GM12891 (cell line): Measurements from ENCODE around the gene LUM.

Source experiments
- DNase-seq: peaks from one replicate; pipeline ENCODE4 v3.0.0; 2011; ENCODE audit warnings: low spot score; ENCODE audit not compliant: insufficient read length
- FAIRE-seq: peaks from 2 replicates; lab custom pipeline; 2011; peaks lifted over from hg19 to GRCh38; lab: Jason Lieb, UNC
- PAX5 ChIP-seq: IDR thresholded peaks from 2 replicates; pipeline ENCODE4 v1.6.1; 2011; ENCODE audit warnings: low read length, moderate library complexity, mild to moderate bottlenecking; ENCODE audit not compliant: insufficient read depth, severe bottlenecking
- POLR2A ChIP-seq: IDR thresholded peaks from 2 replicates; pipeline ENCODE4 v1.6.1; 2011; ENCODE audit warnings: low read depth, low read length, control low read depth
- POLR2AphosphoS5 ChIP-seq: IDR thresholded peaks from 2 replicates; pipeline ENCODE4 v1.6.1; 2011; ENCODE audit warnings: low read depth, low read length, control low read depth
- POU2F2 ChIP-seq: IDR thresholded peaks from 2 replicates; pipeline ENCODE4 v1.6.1; 2011; ENCODE audit warnings: low read depth, mild to moderate bottlenecking, control low read depth, low read length, moderate library complexity
- SPI1 ChIP-seq: IDR thresholded peaks from 2 replicates; pipeline ENCODE4 v1.6.1; 2011; ENCODE audit warnings: low read depth, low read length, control low read depth
- TAF1 ChIP-seq: IDR thresholded peaks from 2 replicates; pipeline ENCODE4 v1.6.1; 2011; ENCODE audit warnings: low read depth, low read length, control low read depth

The LUM gene

GRCh38 chr12:91080041-91080440 lies 31.3 kb downstream of the LUM start:
- DNase-seq (no peak), FAIRE-seq (no peak)
- no peak for TF ChIP-seq PAX5
- TF ChIP-seq TAF1 = no peak
- no peak for TF ChIP-seq SPI1
- TF ChIP-seq POU2F2 = no peak
- no peak for TF ChIP-seq POLR2AphosphoS5
- TF ChIP-seq POLR2A = no peak

DNA sequence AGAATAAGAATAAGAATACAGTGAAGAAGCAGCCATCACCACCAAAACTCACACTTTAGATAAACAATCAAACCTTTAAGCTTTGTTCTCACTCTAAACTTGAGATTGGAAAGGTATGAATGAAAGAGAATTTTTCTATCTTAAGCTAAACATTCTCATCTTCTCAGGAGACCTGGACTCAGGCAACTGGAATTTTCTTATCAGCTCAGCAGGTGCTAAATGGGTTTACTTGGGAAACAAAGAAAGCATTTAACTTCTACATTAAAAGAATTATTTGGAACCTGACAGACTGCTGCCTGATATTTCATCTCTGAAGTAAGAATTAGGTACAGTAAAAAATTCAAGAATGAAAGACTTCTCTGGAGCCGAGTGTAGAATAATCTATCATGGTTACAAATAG lies 32.8 kb downstream of the LUM start:
- TF ChIP-seq POU2F2 (no peak), SPI1 (no peak), POLR2AphosphoS5 (no peak), TAF1 (no peak), PAX5 (no peak), POLR2A (no peak)
- FAIRE-seq = no peak
- no peak for DNase-seq

DNA sequence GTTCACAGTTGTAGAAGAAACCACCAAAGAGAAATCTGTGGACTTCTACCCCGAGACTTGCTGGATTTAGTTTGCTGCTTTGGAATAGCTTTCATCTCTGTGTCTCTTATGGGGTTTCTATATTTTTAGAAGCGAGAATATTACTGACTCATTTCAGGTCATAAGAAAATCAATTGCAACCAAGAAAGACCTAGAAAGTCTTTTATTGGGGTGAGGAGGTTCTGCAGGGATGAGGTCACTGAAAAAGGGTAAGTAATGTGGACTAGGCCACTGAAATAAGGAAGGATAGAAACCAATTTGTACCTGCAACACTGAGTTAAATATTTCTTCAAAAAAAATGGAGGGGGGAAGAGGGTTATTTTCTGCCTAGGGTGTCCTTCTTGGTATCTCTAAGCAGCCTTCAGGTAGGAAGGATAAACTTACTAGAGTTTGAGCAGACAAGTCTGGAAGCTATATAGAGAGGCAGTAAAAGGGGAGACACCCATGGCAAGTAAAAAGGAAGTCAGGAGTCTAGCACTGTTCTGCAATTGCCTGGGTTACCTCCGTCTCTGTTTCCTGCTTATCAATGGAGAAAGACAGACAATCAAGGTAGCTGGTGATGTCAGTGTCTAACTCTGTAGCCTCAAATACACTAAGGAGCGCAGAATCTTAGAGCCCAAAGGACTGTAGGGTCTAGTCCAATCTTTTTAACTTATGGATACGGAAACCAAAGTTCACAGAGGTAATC lies 33.9 kb downstream of the LUM start:
- FAIRE-seq (no peak), DNase-seq (no peak)

DNA sequence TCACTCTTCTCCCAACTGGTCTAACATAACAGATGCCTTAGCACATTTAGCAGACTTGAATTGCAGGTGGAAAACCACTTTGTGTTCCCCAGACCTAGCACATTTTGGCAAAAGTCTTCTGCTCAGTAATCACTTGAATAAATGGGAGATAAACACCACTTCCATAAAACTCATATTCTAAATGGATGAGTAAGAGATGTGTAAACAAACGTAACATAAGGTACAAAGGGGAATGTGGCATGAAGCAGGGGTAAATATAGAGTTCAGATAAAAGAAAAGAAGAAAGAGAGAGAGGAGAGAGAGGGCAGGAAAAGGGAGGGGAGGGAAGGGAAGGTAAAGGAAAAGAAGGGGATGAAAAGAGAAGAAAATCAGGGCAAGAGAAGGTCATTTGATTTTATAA lies 36.4 kb downstream of the LUM start:
- TF ChIP-seq PAX5 = no peak
- no peak for TF ChIP-seq POLR2A
- no peak for TF ChIP-seq TAF1
- TF ChIP-seq SPI1 = no peak
- DNase-seq = no peak
- no peak for FAIRE-seq

More for the DNA sequence above, 33.9 kb downstream of the LUM start:
- TF ChIP-seq POLR2A (no peak), PAX5 (no peak), SPI1 (no peak), POU2F2 (no peak), POLR2AphosphoS5 (no peak), TAF1 (no peak)

- no peak for FAIRE-seq
- TF ChIP-seq TAF1 (no peak), PAX5 (no peak), POLR2A (no peak), SPI1 (no peak), POLR2AphosphoS5 (no peak), POU2F2 (no peak)
- DNase-seq = no peak
Measured at GRCh38 chr12:91074154-91074709, 37.1 kb downstream of the LUM start.

GRCh38 chr12:91073426-91073825 lies 37.9 kb downstream of the LUM start:
- DNase-seq (no peak), FAIRE-seq (no peak)
- TF ChIP-seq POU2F2 = no peak
- TF ChIP-seq POLR2AphosphoS5 = no peak
- TF ChIP-seq POLR2A = no peak
- no peak for TF ChIP-seq PAX5
- no peak for TF ChIP-seq TAF1
- TF ChIP-seq SPI1 = no peak

DNA sequence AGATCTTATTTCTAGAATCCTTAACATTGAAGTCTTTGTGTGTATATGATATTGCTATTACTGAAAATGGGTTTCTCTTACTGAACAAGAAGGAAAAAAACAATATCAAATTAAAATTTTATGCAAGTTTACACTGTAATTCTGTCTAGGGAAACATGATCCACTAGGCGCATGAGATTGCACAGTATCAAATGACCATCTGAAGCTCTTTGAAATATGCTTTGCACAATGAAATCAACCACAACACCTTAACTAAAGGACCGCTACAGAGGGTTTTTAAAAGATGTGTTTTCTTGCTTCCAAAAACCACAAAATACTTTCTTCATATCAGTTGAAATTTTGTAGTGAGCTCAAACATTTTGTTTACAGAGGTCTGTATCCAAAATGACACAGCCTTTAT lies 38.4 kb downstream of the LUM start:
- no peak for FAIRE-seq
- no peak for DNase-seq
- TF ChIP-seq POLR2A (no peak), PAX5 (no peak), TAF1 (no peak), POU2F2 (no peak), SPI1 (no peak), POLR2AphosphoS5 (no peak)

DNA sequence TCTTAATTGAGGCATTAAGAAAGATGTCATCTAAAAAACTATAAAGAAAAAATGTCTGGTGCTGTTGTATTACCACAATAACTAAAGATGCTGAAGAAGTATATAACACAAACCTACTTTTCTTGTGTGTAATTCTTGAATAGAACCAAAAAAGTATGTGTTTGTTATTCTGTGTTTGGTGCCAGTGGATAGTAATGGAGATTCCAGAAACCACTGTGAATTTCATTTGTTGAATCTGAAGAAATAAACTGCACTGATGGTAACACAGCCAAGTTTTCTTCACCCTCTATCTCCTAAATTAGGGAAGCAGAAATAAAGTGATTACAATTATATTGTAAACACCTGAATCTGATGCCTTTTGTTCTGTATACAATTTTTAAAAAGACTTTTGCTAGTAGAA lies 40.4 kb downstream of the LUM start:
- FAIRE-seq (no peak), DNase-seq (no peak)
- no peak for TF ChIP-seq POU2F2
- TF ChIP-seq PAX5 = no peak
- TF ChIP-seq SPI1 = no peak
- TF ChIP-seq POLR2A = no peak
- TF ChIP-seq POLR2AphosphoS5 = no peak
- no peak for TF ChIP-seq TAF1

DNA sequence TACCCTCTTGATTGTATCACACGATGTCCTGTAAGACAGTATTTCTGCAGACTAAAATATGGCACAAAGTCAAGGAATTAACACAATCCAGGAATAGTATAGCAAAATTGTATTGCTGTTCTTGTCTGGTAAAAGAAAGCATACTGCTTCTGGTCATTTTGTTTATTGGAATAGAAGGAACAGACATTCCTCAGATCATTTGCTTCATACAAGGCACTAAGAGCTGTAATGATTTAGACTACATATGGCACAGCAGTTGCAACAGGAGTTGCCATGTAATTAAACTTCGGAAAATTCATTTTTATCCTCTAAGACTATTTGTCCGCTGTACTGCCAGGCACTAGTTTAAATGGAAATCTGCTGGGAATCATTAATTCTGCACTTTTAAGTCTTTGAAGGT lies 45.9 kb downstream of the LUM start:
- FAIRE-seq = no peak
- no peak for DNase-seq
- TF ChIP-seq PAX5 (no peak), SPI1 (no peak), POU2F2 (no peak), POLR2AphosphoS5 (no peak)

DNA sequence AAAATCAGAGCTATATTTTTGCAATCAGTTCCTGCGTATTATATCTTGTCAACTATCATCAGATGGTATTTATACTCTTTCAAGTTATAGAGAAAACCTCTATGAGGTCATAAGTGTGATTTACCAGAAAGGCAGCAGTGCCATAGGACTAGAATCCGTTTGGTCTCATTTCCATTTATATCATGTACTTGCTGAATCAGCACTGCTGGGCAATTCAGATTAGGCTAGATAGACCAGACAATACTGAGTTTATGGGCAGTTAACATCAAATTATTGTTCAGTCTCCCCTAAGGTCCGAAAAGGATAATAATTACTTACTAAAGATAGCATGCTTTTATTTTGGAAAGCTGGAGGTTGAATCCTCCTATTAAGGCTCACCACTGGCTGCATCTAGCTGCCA lies 46.7 kb downstream of the LUM start:
- TF ChIP-seq TAF1 (no peak), PAX5 (no peak), POLR2AphosphoS5 (no peak), POLR2A (no peak), SPI1 (no peak), POU2F2 (no peak)
- no peak for DNase-seq
- no peak for FAIRE-seq
